Left renal pelvis (tissue), 4 donors: ENCODE data around the gene ACOT8. TPM values are rescaled to one million over a fixed set of nuclear protein-coding genes. Genes with fewer than 3 reads are reported as not detected.

Source experiments
- DNase-seq, 4 donors: peaks; one replicate each; pipeline ENCODE4 v3.0.0-alpha.2; 2013; ENCODE audit warnings: low read depth in 4 of 4, low spot score in 3 of 4
- polyA plus RNA-seq, 4 donors: library from polyadenylated mRNA; unstranded; fragments of 120-200 nt; gene quantifications; one replicate each; pipeline ENCODE4 v1.2.1, GENCODE V29; 2013; ENCODE audit not compliant: insufficient read length in 4 of 4

Gene ACOT8
- polyA plus RNA-seq, 4 donors = 16.9 to 31.3 (median 22.8) TPM

DNA sequence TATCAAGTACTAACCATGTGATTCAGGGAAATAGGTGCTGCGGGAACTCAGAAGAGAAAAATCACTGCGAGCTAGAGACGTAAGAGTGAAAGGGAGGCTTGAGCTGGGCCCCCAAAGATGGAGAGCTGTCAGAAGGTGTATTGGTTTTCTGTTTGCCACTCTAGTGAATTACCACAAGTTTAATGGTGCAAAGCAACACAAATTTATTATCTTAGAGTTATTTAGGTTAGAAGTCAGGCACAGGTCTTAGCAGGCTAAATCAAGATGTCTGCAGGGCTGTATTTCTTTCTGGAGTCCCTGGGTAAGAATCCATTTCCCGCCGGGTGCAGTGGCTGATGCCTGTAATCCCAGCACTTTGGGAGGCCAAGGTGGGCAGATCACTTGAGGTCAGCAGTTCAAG is 2.7 kb upstream of the ACOT8 start:
- DNase-seq = peak in 1 of 4 donors; percentile 36

DNA sequence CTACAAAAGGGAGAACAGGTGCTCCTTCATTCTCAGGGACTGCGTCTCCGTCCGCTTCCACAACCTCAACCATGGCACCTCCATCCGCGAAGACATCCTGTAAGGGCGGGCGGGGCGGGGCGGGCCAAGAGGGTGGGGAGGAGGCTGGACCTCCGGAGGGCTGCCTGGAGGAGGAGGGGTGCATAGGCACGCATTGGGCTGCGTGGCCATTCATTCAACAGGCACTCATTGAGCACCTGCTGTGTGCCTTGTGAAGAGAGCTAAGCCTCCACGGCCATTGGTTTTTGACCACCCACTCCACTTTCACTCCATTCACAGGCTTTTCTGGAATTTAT is 657 bp upstream of the ACOT8 start:
- DNase-seq = no peak

GRCh38 chr20:45853484-45853883 is 3.7 kb downstream of the ACOT8 start:
- no peak for DNase-seq

DNA sequence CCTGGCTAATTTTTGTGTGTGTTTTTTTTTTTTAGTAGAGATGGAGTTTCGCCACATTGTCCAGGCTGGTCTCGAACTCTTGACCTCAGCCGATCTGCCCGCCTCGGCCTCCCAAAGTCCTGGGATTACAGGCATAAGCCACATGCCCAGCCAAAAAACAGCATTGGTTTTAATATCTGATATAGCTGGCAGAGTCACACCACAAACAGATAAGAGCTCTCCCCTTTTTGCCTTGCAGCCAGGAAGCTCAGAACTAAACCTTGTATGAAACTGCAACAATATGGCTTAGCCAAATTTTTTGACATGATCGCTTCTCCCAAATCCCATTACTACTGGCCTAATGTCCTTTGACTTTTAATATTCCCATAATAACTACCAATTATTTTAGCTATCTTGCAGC is 4.9 kb downstream of the ACOT8 start:
- no peak for DNase-seq

GRCh38 chr20:45851501-45851900 is 5.7 kb downstream of the ACOT8 start:
- no peak for DNase-seq

- DNase-seq = no peak
Observed at GRCh38 chr20:45850926-45851325, 6.3 kb downstream of the ACOT8 start.

DNA sequence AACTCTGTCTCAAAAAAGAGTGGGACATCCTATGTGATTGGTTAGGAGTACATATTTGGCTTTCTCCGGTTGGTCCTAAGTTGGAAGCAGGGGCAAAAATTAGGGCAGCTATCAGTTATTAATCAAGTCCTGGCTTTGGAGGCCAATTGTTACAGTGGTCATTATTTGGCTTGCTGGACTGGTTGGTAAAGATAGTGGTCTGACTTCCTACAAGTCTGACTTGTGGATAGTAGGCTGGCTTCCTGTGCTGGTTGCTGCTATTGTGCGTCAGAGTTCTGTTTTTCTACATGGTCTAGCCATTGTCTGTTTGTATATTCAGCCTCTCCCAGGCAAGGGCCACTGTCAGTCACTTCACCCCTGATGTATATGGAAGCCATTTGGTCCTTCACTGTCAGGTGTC is 7.0 kb downstream of the ACOT8 start:
- DNase-seq = no peak

DNA sequence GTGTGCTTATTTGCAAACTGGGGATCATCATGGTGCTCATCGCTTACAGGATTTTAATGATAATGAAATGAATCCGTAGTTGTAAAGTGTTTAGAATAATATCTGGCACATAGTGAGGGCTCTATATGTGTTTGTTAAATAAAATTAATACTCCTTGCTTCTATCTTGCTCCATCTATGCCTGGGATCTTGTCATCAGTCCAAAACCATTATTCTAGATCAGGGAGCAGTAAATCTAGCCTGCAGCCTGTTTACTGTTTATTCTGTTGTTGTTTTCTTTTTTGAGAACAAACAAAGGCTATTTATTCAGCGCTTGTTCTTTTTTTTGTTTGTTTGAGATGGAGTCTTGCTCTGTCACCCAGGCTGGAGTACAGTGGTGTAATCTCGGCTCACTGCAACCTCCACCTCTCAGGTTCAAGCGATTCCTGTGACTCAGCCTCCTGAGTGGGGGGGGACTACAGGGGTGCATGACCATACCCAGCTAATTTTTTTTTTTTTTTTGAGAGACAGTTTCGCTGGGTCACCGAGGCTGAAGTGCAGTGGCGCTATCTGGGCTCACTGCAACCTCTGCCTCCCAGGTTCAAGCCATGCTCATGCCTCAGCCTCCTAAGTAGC is 8.1 kb downstream of the ACOT8 start:
- no peak for DNase-seq

GRCh38 chr20:45848421-45848820 is 8.8 kb downstream of the ACOT8 start:
- no peak for DNase-seq

- DNase-seq = no peak
Observed at GRCh38 chr20:45845452-45845851, 11.7 kb downstream of the ACOT8 start.

GRCh38 chr20:45843506-45843905 is 13.7 kb downstream of the ACOT8 start:
- no peak for DNase-seq

DNA sequence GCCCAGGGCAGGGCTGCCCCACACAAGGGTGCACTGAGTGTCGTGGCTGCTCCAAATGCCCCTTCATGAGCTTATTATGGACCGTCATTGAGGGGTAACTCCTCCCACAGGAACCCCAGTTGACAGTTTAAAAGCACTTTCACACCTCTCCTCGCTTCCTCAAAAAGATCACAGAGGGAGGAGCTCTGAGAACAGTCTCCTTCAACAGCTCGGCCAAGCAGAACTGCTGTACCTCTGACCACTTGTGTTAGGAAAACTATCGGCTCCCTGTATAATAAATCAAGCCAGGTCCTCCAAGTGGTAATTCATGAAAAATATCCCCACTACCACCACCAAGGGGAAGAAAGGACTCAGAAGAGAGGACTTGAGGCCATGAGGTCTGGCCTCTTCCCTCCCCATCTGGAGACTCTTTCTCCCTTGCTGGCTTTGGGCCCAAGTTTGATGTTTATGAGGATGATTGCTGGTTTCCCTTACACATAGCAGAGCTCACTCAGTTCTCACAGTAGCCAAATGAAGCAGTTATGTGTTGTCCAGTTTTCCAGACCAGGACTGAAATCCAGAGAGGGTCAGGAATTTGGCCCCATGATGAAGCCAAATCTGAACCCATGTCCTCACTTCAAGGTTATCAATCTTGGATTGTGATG is 14.9 kb downstream of the ACOT8 start:
- no peak for DNase-seq

- DNase-seq = no peak
Observed at GRCh38 chr20:45841407-45842129, 15.6 kb downstream of the ACOT8 start.

DNA sequence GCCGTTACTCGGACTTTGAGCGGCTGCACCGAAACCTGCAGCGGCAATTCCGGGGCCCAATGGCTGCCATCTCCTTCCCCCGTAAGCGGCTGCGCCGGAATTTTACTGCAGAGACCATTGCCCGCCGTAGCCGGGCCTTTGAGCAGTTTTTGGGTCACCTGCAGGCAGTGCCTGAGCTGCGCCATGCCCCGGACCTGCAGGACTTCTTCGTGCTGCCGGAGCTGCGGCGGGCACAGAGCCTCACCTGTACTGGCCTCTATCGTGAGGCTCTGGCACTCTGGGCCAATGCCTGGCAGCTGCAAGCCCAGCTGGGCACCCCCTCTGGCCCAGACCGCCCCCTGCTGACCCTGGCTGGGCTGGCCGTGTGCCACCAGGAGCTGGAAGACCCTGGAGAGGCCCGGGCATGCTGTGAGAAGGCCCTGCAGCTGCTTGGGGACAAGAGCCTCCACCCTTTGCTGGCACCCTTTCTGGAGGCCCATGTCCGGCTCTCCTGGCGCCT is 16.4 kb downstream of the ACOT8 start:
- no peak for DNase-seq

DNA sequence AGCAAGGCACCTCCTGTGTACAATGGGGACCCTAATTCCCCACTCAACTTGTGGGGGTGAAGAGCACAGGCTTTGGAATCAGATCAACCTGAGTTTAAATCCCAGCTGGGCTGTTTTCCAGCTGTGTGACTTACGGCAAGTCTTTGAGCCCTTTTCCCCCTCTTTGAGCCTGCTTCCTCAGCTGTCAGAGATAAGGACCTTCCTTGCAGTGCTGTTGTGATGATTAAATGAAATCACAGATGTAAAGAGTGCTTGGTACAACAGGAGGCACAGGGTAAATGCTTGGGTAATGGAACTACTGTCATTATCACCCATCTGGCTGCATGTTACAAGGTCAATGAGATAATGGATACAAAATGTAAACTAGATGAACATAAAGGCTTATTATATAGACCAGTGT is 20.4 kb downstream of the ACOT8 start:
- no peak for DNase-seq

GRCh38 chr20:45835825-45836224 is 21.4 kb downstream of the ACOT8 start:
- no peak for DNase-seq

DNA sequence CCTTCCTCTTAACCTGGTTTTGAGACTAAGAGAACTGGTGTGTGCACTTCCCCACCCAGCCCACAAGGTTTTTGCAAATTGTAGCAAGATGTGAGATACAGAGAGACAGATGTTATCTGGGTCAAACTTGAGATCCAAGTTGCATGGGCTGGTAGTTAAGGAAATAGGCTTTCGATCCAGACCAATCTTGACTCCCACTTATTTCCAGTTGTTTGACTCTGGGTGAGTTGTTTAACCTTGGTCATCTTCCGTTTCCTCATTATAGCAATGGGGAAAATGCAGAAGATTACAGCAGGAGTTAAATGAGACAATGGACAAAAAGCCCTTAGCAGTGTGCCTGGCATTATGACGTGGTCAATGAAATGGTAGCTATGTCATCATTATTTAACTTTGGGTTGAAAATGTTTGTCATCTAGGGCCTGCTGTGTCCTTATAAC is 21.8 kb downstream of the ACOT8 start:
- DNase-seq = no peak

DNA sequence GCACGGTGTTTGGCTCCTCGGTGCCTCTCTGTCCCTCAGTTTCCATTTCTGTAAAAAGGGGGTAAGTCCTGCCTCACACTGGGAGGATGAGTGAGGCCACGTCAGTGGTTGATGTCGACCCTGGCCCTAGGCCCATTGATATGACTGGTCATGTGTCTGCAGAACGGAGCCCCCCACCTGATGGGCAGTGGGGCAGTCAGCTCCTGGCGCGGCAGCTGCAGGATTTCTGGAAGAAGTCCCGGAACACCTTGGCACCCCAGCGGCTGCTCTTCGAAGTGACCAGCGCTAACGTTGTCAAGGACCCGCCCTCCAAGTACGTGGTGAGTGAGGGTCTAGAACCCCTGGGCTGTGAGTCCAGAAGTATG is 22.4 kb downstream of the ACOT8 start:
- no peak for DNase-seq

DNA sequence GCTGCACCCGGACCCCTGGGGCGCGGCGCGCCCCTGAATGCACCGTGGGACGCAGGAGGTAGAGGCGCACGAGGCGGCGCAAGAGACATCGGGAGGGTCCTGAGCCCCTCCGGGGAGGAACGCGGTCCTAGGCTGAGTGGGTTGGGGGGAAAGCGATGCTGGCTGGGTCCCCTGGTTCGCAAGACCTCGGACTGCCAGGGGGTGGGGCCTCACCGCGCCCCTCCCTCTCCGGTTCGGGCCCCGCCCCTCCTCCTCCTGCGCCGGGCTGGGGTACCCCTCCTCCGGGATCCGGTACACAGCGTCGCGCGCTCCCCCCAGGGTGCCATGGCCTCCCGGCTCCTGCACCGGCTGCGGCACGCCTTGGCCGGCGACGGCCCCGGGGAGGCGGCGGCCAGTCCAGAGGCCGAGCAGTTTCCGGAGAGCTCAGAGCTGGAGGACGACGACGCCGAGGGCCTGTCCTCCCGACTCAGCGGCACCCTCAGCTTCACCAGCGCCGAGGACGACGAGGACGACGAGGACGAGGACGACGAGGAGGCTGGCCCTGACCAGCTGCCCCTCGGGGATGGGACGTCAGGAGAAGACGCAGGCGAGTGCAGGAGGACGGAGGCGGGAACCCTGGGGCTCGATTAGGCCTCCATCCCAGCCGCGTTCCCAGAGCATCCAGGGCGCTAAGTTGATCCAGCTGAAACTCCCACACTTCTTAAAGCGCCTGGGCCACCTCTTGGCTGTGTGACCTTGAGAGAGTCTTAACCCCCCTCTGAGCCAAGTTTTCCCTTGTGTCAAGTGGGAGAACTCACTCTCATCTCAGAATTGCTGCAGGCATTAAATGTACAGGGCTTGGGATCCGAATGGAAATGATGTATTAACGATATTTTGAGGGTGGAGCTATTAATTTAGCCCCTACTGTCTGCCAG is 23.1 kb downstream of the ACOT8 start:
- DNase-seq = no peak

- peak in 1 of 4 donors; percentile 68 for DNase-seq
Observed at GRCh38 chr20:45833030-45833882, 23.9 kb downstream of the ACOT8 start, which contains the start of gene SNX21. Gene SNX21, plus strand, starts transcription at chr20:45833799. Its CDS starts 121 bp downstream, at chr20:45833920.
